IMR-90 (cell line): ENCODE measurements around the gene ST6GALNAC2. TPM values are rescaled to one million over a fixed set of nuclear protein-coding genes. Genes with fewer than 3 reads are reported as not detected.
A peak's percentile ranks its signal among the peaks of the same experiment; 100 is the strongest.

Source experiments
- ATAC-seq: fragments of 200-7000 bp; cut with Tn5 transposase; 2 replicates; pipeline ENCODE4 v1.9.1; 2020; ENCODE audit warnings: low read depth, mild to moderate bottlenecking, moderate library complexity
- BruUV-seq: library from RNA; stranded (reverse); fragments of 400-500 nt; replicated peaks from 2 replicates; lab custom pipeline; 2021; lab: Mats Ljungman, UMichigan
- CTCF ChIA-PET: fragments of 300-600 bp; formaldehyde crosslinking; extraction: SDS; loops from one replicate; lab custom pipeline; 2021; ENCODE audit warnings: antibody characterized with exemption; lab: Yijun Ruan, JAX
- POLR2A ChIA-PET: fragments of 300-600 bp; sonication (Branson Sonifier 250); formaldehyde crosslinking; loops from one replicate; lab custom pipeline; 2022; ENCODE audit warnings: antibody characterized with exemption; ENCODE audit not compliant: unreplicated experiment; lab: Charles Lee
- DNase-seq: peaks from one replicate; pipeline ENCODE4 v3.0.0; 2013
- H2AFZ ChIP-seq: replicated peaks from 2 replicates; pipeline ENCODE3; 2013; ENCODE audit warnings: low read length, mild to moderate bottlenecking; ENCODE audit not compliant: poor library complexity
- H2AK5ac ChIP-seq: 2 replicates; pipeline ENCODE4 v1.6.1; 2013; ENCODE audit warnings: low read depth, low read length, inconsistent platforms
- H2AK9ac ChIP-seq: replicated peaks from 2 replicates; pipeline ENCODE3; 2013; ENCODE audit warnings: mild to moderate bottlenecking, low read depth, low read length, moderate library complexity; ENCODE audit not compliant: poor library complexity
- H2BK120ac ChIP-seq: 2 replicates; pipeline ENCODE4 v1.6.1; 2013; ENCODE audit warnings: low read depth, low read length, inconsistent platforms
- H2BK15ac ChIP-seq: 3 replicates; pipeline ENCODE4 v1.6.1; 2013; ENCODE audit warnings: low read depth, low read length, inconsistent platforms
- H2BK20ac ChIP-seq: 2 replicates; pipeline ENCODE4 v1.6.1; 2013; ENCODE audit warnings: low read depth, mild to moderate bottlenecking, inconsistent platforms, low read length, moderate library complexity
- H2BK5ac ChIP-seq: 2 replicates; pipeline ENCODE4 v1.6.1; 2013; ENCODE audit warnings: mild to moderate bottlenecking, low read depth, low read length, inconsistent platforms; ENCODE audit not compliant: poor library complexity, severe bottlenecking
- H3K14ac ChIP-seq: replicated peaks from 2 replicates; pipeline ENCODE4 v1.6.1; 2013; ENCODE audit warnings: low read depth, low read length, inconsistent platforms
- H3K18ac ChIP-seq: 2 replicates; pipeline ENCODE4 v1.6.1; 2013; ENCODE audit warnings: low read depth, low read length, control low read depth
- H3K23ac ChIP-seq: 2 replicates; pipeline ENCODE4 v1.6.1; 2013; ENCODE audit warnings: low read depth, low read length, inconsistent platforms
- H3K27ac ChIP-seq: 2 replicates; pipeline ENCODE4 v1.5.1; 2013; ENCODE audit warnings: mild to moderate bottlenecking, control low read depth, low read length; ENCODE audit not compliant: insufficient read depth
- H3K27me3 ChIP-seq: 2 replicates; pipeline ENCODE4 v1.6.1; 2013; ENCODE audit warnings: low read length; ENCODE audit not compliant: control insufficient read depth, insufficient read depth
- H3K36me3 ChIP-seq: 2 replicates; pipeline ENCODE4 v1.6.1; 2013; ENCODE audit warnings: low read length, mixed read lengths; ENCODE audit not compliant: control insufficient read depth, insufficient read depth
- H3K4ac ChIP-seq: 2 replicates; pipeline ENCODE4 v1.6.1; 2013; ENCODE audit warnings: low read depth, low read length, inconsistent platforms
- H3K4me1 ChIP-seq: 2 replicates; pipeline ENCODE4 v1.6.1; 2013; ENCODE audit warnings: low read length, mixed read lengths; ENCODE audit not compliant: control insufficient read depth, insufficient read depth
- H3K4me2 ChIP-seq: 2 replicates; pipeline ENCODE4 v1.6.1; 2013; ENCODE audit warnings: low read depth, mild to moderate bottlenecking, control low read depth, low read length, moderate library complexity
- H3K4me3 ChIP-seq: 2 replicates; pipeline ENCODE4 v1.5.1; 2013; ENCODE audit warnings: low read depth, mild to moderate bottlenecking, control low read depth, low read length, moderate library complexity; ENCODE audit not compliant: insufficient read depth
- H3K56ac ChIP-seq: 2 replicates; pipeline ENCODE4 v1.6.1; 2013; ENCODE audit warnings: low read length, inconsistent platforms; ENCODE audit not compliant: insufficient read depth; ENCODE audit errors: extremely low read depth
- H3K79me1 ChIP-seq, 2 experiments: 2 replicates each; pipeline ENCODE4 v1.6.1; 2013; ENCODE audit warnings: low read length in 2 of 2, inconsistent platforms in 1 of 2, low read depth in 1 of 2
- H3K9ac ChIP-seq: 2 replicates; pipeline ENCODE4 v1.6.1; 2013; ENCODE audit warnings: low read depth, low read length, control low read depth
- H3K9me1 ChIP-seq: 2 replicates; pipeline ENCODE4 v1.6.1; 2013; ENCODE audit warnings: low read length, inconsistent platforms; ENCODE audit not compliant: insufficient read depth
- H3K9me3 ChIP-seq: 2 replicates; pipeline ENCODE4 v1.6.1; 2013; ENCODE audit warnings: low read length; ENCODE audit not compliant: control insufficient read depth, insufficient read depth
- H4K20me1 ChIP-seq: 2 replicates; pipeline ENCODE4 v1.6.1; 2013; ENCODE audit warnings: low read length, inconsistent platforms; ENCODE audit not compliant: insufficient read depth
- H4K5ac ChIP-seq: 2 replicates; pipeline ENCODE4 v1.6.1; 2013; ENCODE audit warnings: mild to moderate bottlenecking, low read depth, low read length, control low read depth
- H4K8ac ChIP-seq, 2 experiments: 2 replicates each; pipeline ENCODE4 v1.6.1; 2013; ENCODE audit warnings: low read depth in 2 of 2, low read length in 2 of 2, control low read depth in 1 of 2, inconsistent platforms in 1 of 2
- H4K91ac ChIP-seq: 2 replicates; pipeline ENCODE4 v1.6.1; 2013; ENCODE audit warnings: low read depth, low read length, inconsistent platforms; ENCODE audit not compliant: insufficient read depth
- BHLHE40 ChIP-seq: fragments of 150-350 bp; IDR thresholded peaks from 2 replicates; pipeline ENCODE4 v1.6.1; 2016; ENCODE audit warnings: mild to moderate bottlenecking, low read depth, low read length
- SMC3 ChIP-seq: fragments of 150-350 bp; IDR thresholded peaks from 2 replicates; pipeline ENCODE4 v1.6.1; 2016; ENCODE audit warnings: low read depth, mild to moderate bottlenecking, antibody characterized with exemption, low read length, moderate library complexity
- WGBS, 2 experiments: methylation state at CpG; one replicate each; pipeline versions ENCODE4 v1.1.5 to v1.1.7; 2013; ENCODE audit warnings: missing lambda C conversion rate in 2 of 2; ENCODE audit not compliant: insufficient read length in 1 of 2; ENCODE audit errors: extremely low coverage in 2 of 2; 5-methylcytosine and 5-hydroxymethylcytosine counted together
- dilution Hi-C: fragments of 300-500 bp; cut with HindIII; formaldehyde crosslinking; loops from one replicate; pipeline ENCODE4 v1.14.3; 2018; ENCODE audit warnings: low sequenced_read_pairs; ENCODE audit not compliant: unreplicated experiment
- in situ Hi-C: fragments of 300-500 bp; cut with MboI; formaldehyde crosslinking; loops from 3 replicates; pipeline ENCODE4 v1.14.3; 2019; ENCODE audit warnings: low sequenced_read_pairs, inconsistent platforms, mixed read lengths
- intact Hi-C: fragments of 100-400 bp; cut with micrococcal nuclease; formaldehyde crosslinking; loops from 2 replicates; pipeline ENCODE4 v1.10.0; 2022
- polyA plus RNA-seq, 3 experiments: library from polyadenylated mRNA; depleted of rRNA; stranded (reverse); fragments of >200 nt; gene quantifications; 2 replicates each; pipeline ENCODE4 v1.2.3, GENCODE V29; 2012; ENCODE audit warnings: low replicate concordance in 1 of 3
- total RNA-seq: library from RNA; depleted of rRNA; stranded (reverse); fragments of >200 nt; gene quantifications from 2 replicates; pipeline ENCODE4 v1.2.3, GENCODE V29; 2012

Gene ST6GALNAC2
- total and polyA plus RNA-seq, 2 of the 4 experiments (the other 2 are of a cell fraction), result 0.10 TPM; not detected in 1

DNA sequence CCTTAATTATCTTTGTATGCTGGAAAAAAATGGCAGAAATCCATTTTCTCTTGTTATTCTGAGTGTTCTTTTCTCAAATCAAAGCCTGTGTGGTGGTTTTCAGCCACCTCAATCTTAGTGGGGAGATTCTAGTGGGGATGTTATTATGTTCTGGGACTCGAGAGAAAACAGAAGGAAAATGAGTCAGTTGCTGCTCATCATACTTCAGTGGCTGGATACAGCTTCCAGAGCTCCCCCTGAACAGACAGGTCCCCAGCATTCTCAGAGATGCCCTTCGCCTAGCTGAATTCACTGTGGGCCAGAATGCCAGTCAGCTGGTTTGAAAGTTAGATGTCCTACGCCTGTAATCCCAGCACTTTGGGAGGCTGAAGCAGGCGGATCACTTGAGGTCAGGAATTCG, 49.4 kb upstream of the ST6GALNAC2 start:
- H3K14ac ChIP-seq, result no peak overlapping the region
- H3K36me3 ChIP-seq, result no peaks in the 10 kb centered on the region
- no peaks in the 10 kb centered on the region; the same call in 1 of the 2 replicates for H3K27me3 ChIP-seq
- no peak overlapping the region for H4K8ac ChIP-seq
- no peak overlapping the region for H3K23ac ChIP-seq
- no peak overlapping the region for H3K4me2 ChIP-seq
- no peak overlapping the region for H3K27ac ChIP-seq
- intact Hi-C loops, result no loop called here
- no peak overlapping the region for H2AFZ ChIP-seq
- H3K56ac ChIP-seq, result no peak overlapping the region
- in situ Hi-C loops, result no loop called here
- H3K9me3 ChIP-seq, result no peaks in the 10 kb centered on the region
- no peak overlapping the region for H2BK20ac ChIP-seq
- ATAC-seq (peak; percentile 73), DNase-seq (peak; percentile 58)
- no peak overlapping the region for H3K18ac ChIP-seq
- H3K79me1 ChIP-seq, result no peaks in the 10 kb centered on the region
- H2AK5ac ChIP-seq, result no peak overlapping the region
- H3K9me1 ChIP-seq, result peaks cover 7% of the 10 kb centered on the region; the same call in 1 of the 2 replicates
- no peak overlapping the region for H3K9ac ChIP-seq
- no peak overlapping the region for H2BK120ac ChIP-seq
- no TSS peak for BruUV-seq
- POLR2A ChIA-PET, result no interaction called here
- CTCF ChIA-PET, result no interaction called here
- H2AK9ac ChIP-seq, result no peak overlapping the region
- TF ChIP-seq SMC3 (no peak), BHLHE40 (no peak)
- H2BK5ac ChIP-seq, result no peak overlapping the region
- peaks cover 6% of the 10 kb centered on the region for H3K4me1 ChIP-seq
- no peak overlapping the region for H3K4ac ChIP-seq
- no peaks in the 10 kb centered on the region for H4K20me1 ChIP-seq
- no peak overlapping the region for H2BK15ac ChIP-seq
- WGBS, 2 experiments, result 90% methylated on average over 2 of the region's 5 CpGs; no CpG with 5 or more reads in 1 of the 2 experiments
- H4K5ac ChIP-seq, result no peak overlapping the region
- H3K4me3 ChIP-seq, result no peak overlapping the region
- no peak overlapping the region for H4K91ac ChIP-seq
- dilution Hi-C loops, result no loop called here
